Keratinocyte (primary cell): ENCODE measurements around the gene DTX3. TPM values are rescaled to one million over a fixed set of nuclear protein-coding genes. Genes with fewer than 3 reads are reported as not detected.
"Not testable (repeated sequence)": the region's sequence is repeated elsewhere in the genome, so short reads cannot be mapped to it uniquely, and the experiment has no call there.

ENCODE experiments used
- DNase-seq: peaks from one replicate; pipeline ENCODE4 v3.0.0-alpha.2; 2011; ENCODE audit warnings: low read depth, missing footprints, low spot score
- FAIRE-seq: peaks from 2 replicates; lab custom pipeline; 2011; peaks lifted over from hg19 to GRCh38; lab: Jason Lieb, UNC
- H2AFZ ChIP-seq: 2 replicates; pipeline ENCODE4 v1.6.0; 2012; ENCODE audit warnings: low read length, control low read depth, inconsistent platforms; ENCODE audit not compliant: control insufficient read depth
- H3K27ac ChIP-seq: 2 replicates; pipeline ENCODE4 v1.5.1; 2011; ENCODE audit warnings: low read length; ENCODE audit not compliant: control insufficient read depth, insufficient read depth
- H3K27me3 ChIP-seq: 3 replicates; pipeline ENCODE4 v1.6.0; 2011; ENCODE audit warnings: low read length; ENCODE audit not compliant: control insufficient read depth, insufficient read depth; ENCODE audit errors: extremely low read depth
- H3K36me3 ChIP-seq, 2 experiments: 2 replicates in 1 of 2; 3 replicates in 1 of 2; pipeline ENCODE4 v1.5.1; 2011; ENCODE audit warnings: low read length in 2 of 2, mild to moderate bottlenecking in 1 of 2; ENCODE audit not compliant: control insufficient read depth in 2 of 2, insufficient read depth in 2 of 2; ENCODE audit errors: extremely low read depth in 1 of 2
- H3K4me1 ChIP-seq: 3 replicates; pipeline ENCODE4 v1.5.1; 2011; ENCODE audit warnings: low read length; ENCODE audit not compliant: control insufficient read depth, insufficient read depth; ENCODE audit errors: extremely low read depth
- H3K4me2 ChIP-seq: 3 replicates; pipeline ENCODE4 v1.6.0; 2011; ENCODE audit warnings: low read depth, low read length; ENCODE audit not compliant: control insufficient read depth, insufficient read depth; ENCODE audit errors: extremely low read depth
- H3K4me3 ChIP-seq, 3 experiments: fragments of 200-600 bp in 1 of 3; sonication (generic) in 1 of 3; 2 replicates in 2 of 3; 3 replicates in 1 of 3; pipeline ENCODE4 v1.5.1; 2011 to 2016; ENCODE audit warnings: low read length in 3 of 3, mild to moderate bottlenecking in 3 of 3, control low read depth in 2 of 3, inconsistent platforms in 1 of 3, low read depth in 1 of 3, mixed read lengths in 1 of 3, mixed run types in 1 of 3, moderate library complexity in 1 of 3; ENCODE audit not compliant: control insufficient read depth in 2 of 3, insufficient read depth in 2 of 3; ENCODE audit errors: extremely low read depth in 1 of 3
- H3K79me2 ChIP-seq: 2 replicates; pipeline ENCODE4 v1.6.0; 2012; ENCODE audit warnings: low read length; ENCODE audit not compliant: control insufficient read depth, insufficient read depth
- H3K9ac ChIP-seq: 3 replicates; pipeline ENCODE4 v1.6.0; 2011; ENCODE audit warnings: low read length; ENCODE audit not compliant: control insufficient read depth, insufficient read depth; ENCODE audit errors: extremely low read depth
- H3K9me1 ChIP-seq: 3 replicates; pipeline ENCODE4 v1.6.0; 2011; ENCODE audit warnings: low read length; ENCODE audit not compliant: control insufficient read depth, insufficient read depth; ENCODE audit errors: extremely low read depth
- H3K9me3 ChIP-seq: 2 replicates; pipeline ENCODE4 v1.5.1; 2012; ENCODE audit warnings: low read depth, low read length; ENCODE audit not compliant: control insufficient read depth
- H4K20me1 ChIP-seq: 3 replicates; pipeline ENCODE4 v1.6.0; 2011; ENCODE audit warnings: low read length; ENCODE audit not compliant: control insufficient read depth, insufficient read depth; ENCODE audit errors: extremely low read depth
- CTCF ChIP-seq, 3 experiments: IDR thresholded peaks in 1 of 3; conservative IDR thresholded peaks in 1 of 3; optimal IDR thresholded peaks in 1 of 3; 2 replicates in 2 of 3; 3 replicates in 1 of 3; pipeline versions ENCODE3 to v1.5.1; 2011; ENCODE audit warnings: low read length in 3 of 3, mild to moderate bottlenecking in 3 of 3, moderate library complexity in 2 of 3, control low read depth in 1 of 3, inconsistent platforms in 1 of 3; ENCODE audit not compliant: insufficient read depth in 2 of 3; ENCODE audit errors: extremely low read depth in 1 of 3
- EZH2 ChIP-seq: IDR thresholded peaks from one replicate; pipeline ENCODE4 v1.6.1; 2012; ENCODE audit warnings: inconsistent platforms, mild to moderate bottlenecking, low read length, moderate library complexity
- dilution Hi-C: fragments of 300-500 bp; cut with MboI; formaldehyde crosslinking; loops from one replicate; pipeline ENCODE4 v1.7.0; 2020; ENCODE audit warnings: low sequenced_read_pairs; ENCODE audit not compliant: extremely low pct_ligation_motif_present
- polyA plus RNA-seq, 5 experiments: library from polyadenylated mRNA; depleted of rRNA in 3 of 5; stranded (reverse) in 3 of 5; stranded (forward) in 1 of 5; unstranded in 1 of 5; fragments of >200 nt; gene quantifications; 1 replicate in 1 of 5; 2 replicates in 3 of 5; 3 replicates in 1 of 5; pipeline versions ENCODE4 v1.2.1 to v1.2.3, GENCODE V29; 2011 to 2012; ENCODE audit warnings: missing spikeins in 2 of 5, low read depth in 1 of 5, low replicate concordance in 1 of 5

The DTX3 gene
- polyA plus RNA-seq, 1 donor (not counting 4 experiments of a cell fraction or from before 2014, with no cell fraction given) = 2.6 TPM

DNA sequence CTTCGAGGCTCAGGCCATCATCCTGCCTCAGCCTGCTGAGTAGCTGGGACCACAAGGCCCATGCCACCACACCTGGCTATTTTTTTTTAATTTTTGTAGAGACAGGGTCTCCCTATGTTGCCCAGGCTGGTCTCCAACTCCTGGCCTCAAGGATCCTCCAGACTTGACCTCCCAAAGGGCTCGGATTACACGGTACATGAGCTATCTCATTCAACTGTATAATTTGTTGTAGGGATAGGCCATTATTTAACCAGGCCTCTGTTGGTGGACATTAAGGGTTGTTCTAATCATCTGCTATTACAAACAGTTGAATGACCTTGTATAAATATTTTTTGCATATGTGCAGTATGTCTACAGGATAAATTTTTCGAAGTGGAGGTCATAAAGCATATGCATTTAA is 45.8 kb upstream of the DTX3 start:
- dilution Hi-C loops = no loop called here
- Histone ChIP-seq H2AFZ (no peak overlapping the region), H3K4me2 (no peak overlapping the region), H3K36me3 (no peaks in the 10 kb centered on the region), H3K4me3 (no peak overlapping the region), H3K27me3 (no peaks in the 10 kb centered on the region), H3K9me1 (no peaks in the 10 kb centered on the region), H3K79me2 (no peaks in the 10 kb centered on the region), H3K27ac (no peak overlapping the region), H3K9ac (no peak overlapping the region), H3K9me3 (no peaks in the 10 kb centered on the region), H4K20me1 (no peaks in the 10 kb centered on the region), H3K4me1 (no peaks in the 10 kb centered on the region)
- FAIRE-seq (no peak), DNase-seq (no peak)
- TF ChIP-seq CTCF (optimal IDR thresholded peaks at IDR 0.05 in 1 of 3, IDR thresholded peaks at IDR 0.05 in 1 of 3, conservative IDR thresholded peaks at IDR 0.05 in 1 of 3; ENCODE audit: extremely low read depth in 1 of 3, insufficient read depth in 2 of 3, low read length in 3 of 3) (no peak), EZH2 (no peak)

GRCh38 chr12:57560516-57560915 is 44.1 kb upstream of the DTX3 start:
- no peak overlapping the region for H3K4me2 ChIP-seq
- dilution Hi-C loops = no loop called here
- H3K4me3 ChIP-seq = no peak overlapping the region
- no peak overlapping the region for H3K27ac ChIP-seq
- no peaks in the 10 kb centered on the region for H3K4me1 ChIP-seq
- H3K79me2 ChIP-seq = no peaks in the 10 kb centered on the region
- no peak for DNase-seq
- H3K9me1 ChIP-seq = no peaks in the 10 kb centered on the region
- no peak overlapping the region for H2AFZ ChIP-seq
- no peaks in the 10 kb centered on the region for H3K27me3 ChIP-seq
- TF ChIP-seq CTCF (optimal IDR thresholded peaks at IDR 0.05 in 1 of 3, IDR thresholded peaks at IDR 0.05 in 1 of 3, conservative IDR thresholded peaks at IDR 0.05 in 1 of 3; ENCODE audit: extremely low read depth in 1 of 3, insufficient read depth in 2 of 3, low read length in 3 of 3) = no peak
- TF ChIP-seq EZH2 = no peak
- FAIRE-seq = no peak
- H3K9me3 ChIP-seq = no peaks in the 10 kb centered on the region
- H3K36me3 ChIP-seq = no peaks in the 10 kb centered on the region
- H4K20me1 ChIP-seq = no peaks in the 10 kb centered on the region
- no peak overlapping the region for H3K9ac ChIP-seq

DNA sequence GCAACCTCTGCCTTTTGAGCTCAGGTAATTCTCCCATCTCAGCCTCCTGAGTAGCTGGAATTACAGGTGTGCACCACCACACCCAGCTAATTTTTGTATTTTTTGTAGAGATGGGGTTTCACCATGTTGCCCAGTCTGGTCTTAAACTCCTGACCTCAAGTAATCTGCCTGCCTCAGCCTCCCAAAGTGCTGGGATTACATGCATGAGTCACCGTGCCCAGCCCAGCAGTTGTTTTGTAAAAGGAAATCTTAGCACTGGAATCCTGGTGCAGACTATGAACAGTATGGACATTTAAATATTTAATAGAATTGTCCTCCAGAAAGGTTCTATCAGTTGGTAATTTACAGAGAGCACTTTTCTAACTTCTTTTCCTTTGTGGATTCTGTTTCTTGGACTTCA is 43.5 kb upstream of the DTX3 start:
- H3K79me2 ChIP-seq, H3K9me1 ChIP-seq, H3K27me3 ChIP-seq, DNase-seq, H3K9me3 ChIP-seq, H3K4me2 ChIP-seq, H2AFZ ChIP-seq, H3K27ac ChIP-seq, dilution Hi-C loops, H3K4me1 ChIP-seq, H3K4me3 ChIP-seq, H3K9ac ChIP-seq, FAIRE-seq, H3K36me3 ChIP-seq, H4K20me1 ChIP-seq: not testable (repeated sequence)
